ENCODE measurements around the gene ETS1. TPM values are rescaled to one million over a fixed set of nuclear protein-coding genes. Genes with fewer than 3 reads are reported as not detected.

The ETS1 gene
- total RNA-seq, 1 donor from 2014 or later: 37.1 TPM

GRCh38 chr11:128549256-128549944 is 38.0 kb downstream of the ETS1 start:
- no peaks in the 10 kb centered on the region for H3K9me3 ChIP-seq (ENCODE audit: control insufficient read depth in 3 of 3, low read length in 3 of 3)
- peak overlapping the region; percentile 66 to 67 (median 67) for H3K4me3 ChIP-seq (ENCODE audit: low read length in 3 of 3)
- no peaks in the 10 kb centered on the region for H3K36me3 ChIP-seq (ENCODE audit: control insufficient read depth in 3 of 3, insufficient read depth in 3 of 3, low read length in 3 of 3)
- peak overlapping the region in 2 of 3 donors; percentile 18 to 45 for H3K9ac ChIP-seq (ENCODE audit: low read depth in 1 of 3, low read length in 3 of 3)
- no peaks in the 10 kb centered on the region for H3K27me3 ChIP-seq (ENCODE audit: control insufficient read depth in 3 of 3, insufficient read depth in 3 of 3, low read length in 3 of 3)
- H3K4me1 ChIP-seq (ENCODE audit: control insufficient read depth in 3 of 3, insufficient read depth in 3 of 3, low read length in 3 of 3): peaks cover 14 to 25% (median 22%) of the 10 kb centered on the region in 3 donors
- peak overlapping the region; percentile 69 for H3K27ac ChIP-seq (ENCODE audit: low read depth, low read length)

- H3K36me3 ChIP-seq (ENCODE audit: control insufficient read depth in 3 of 3, insufficient read depth in 3 of 3, low read length in 3 of 3): no peaks in the 10 kb centered on the region
- H3K9me3 ChIP-seq (ENCODE audit: control insufficient read depth in 3 of 3, low read length in 3 of 3): no peaks in the 10 kb centered on the region
- no peaks in the 10 kb centered on the region for H3K27me3 ChIP-seq (ENCODE audit: control insufficient read depth in 3 of 3, insufficient read depth in 3 of 3, low read length in 3 of 3)
- H3K4me3 ChIP-seq (ENCODE audit: low read length in 3 of 3): peak overlapping the region; percentile 66 to 67 (median 67)
- H3K27ac ChIP-seq (ENCODE audit: low read depth, low read length): peak overlapping the region; percentile 69
- peak overlapping the region; percentile 62 to 76 (median 72) for H3K9ac ChIP-seq (ENCODE audit: low read depth in 1 of 3, low read length in 3 of 3)
- H3K4me1 ChIP-seq (ENCODE audit: control insufficient read depth in 3 of 3, insufficient read depth in 3 of 3, low read length in 3 of 3): peaks cover 14 to 24% (median 23%) of the 10 kb centered on the region in 3 donors
Measured at GRCh38 chr11:128548649-128549255, 38.6 kb downstream of the ETS1 start.

- Histone ChIP-seq H3K36me3 (ENCODE audit: control insufficient read depth in 3 of 3, insufficient read depth in 3 of 3, low read length in 3 of 3) (no peaks in the 10 kb centered on the region), H3K4me1 (ENCODE audit: control insufficient read depth in 3 of 3, insufficient read depth in 3 of 3, low read length in 3 of 3) (peaks cover 14 to 23% (median 22%) of the 10 kb centered on the region in 3 donors), H3K27me3 (ENCODE audit: control insufficient read depth in 3 of 3, insufficient read depth in 3 of 3, low read length in 3 of 3) (no peaks in the 10 kb centered on the region), H3K4me3 (ENCODE audit: low read length in 3 of 3) (peak overlapping the region; percentile 66 to 67 (median 67)), H3K9me3 (ENCODE audit: control insufficient read depth in 3 of 3, low read length in 3 of 3) (no peaks in the 10 kb centered on the region), H3K27ac (ENCODE audit: low read depth, low read length) (peak overlapping the region; percentile 69), H3K9ac (ENCODE audit: low read depth in 1 of 3, low read length in 3 of 3) (peak overlapping the region; percentile 62 to 76 (median 72))
Measured at GRCh38 chr11:128547946-128548648, 39.3 kb downstream of the ETS1 start.

- Histone ChIP-seq H3K4me1 (ENCODE audit: control insufficient read depth in 3 of 3, insufficient read depth in 3 of 3, low read length in 3 of 3) (peaks cover 14 to 23% (median 17%) of the 10 kb centered on the region in 3 donors), H3K9ac (ENCODE audit: low read depth in 1 of 3, low read length in 3 of 3) (no peak overlapping the region), H3K36me3 (ENCODE audit: control insufficient read depth in 3 of 3, insufficient read depth in 3 of 3, low read length in 3 of 3) (no peaks in the 10 kb centered on the region), H3K27ac (ENCODE audit: low read depth, low read length) (no peak overlapping the region), H3K9me3 (ENCODE audit: control insufficient read depth in 3 of 3, low read length in 3 of 3) (no peaks in the 10 kb centered on the region), H3K27me3 (ENCODE audit: control insufficient read depth in 3 of 3, insufficient read depth in 3 of 3, low read length in 3 of 3) (no peaks in the 10 kb centered on the region), H3K4me3 (ENCODE audit: low read length in 3 of 3) (no peak overlapping the region)
Measured at GRCh38 chr11:128546916-128547315, 40.4 kb downstream of the ETS1 start.

GRCh38 chr11:128544471-128545051 is 42.8 kb downstream of the ETS1 start:
- H3K27me3 ChIP-seq (ENCODE audit: control insufficient read depth in 3 of 3, insufficient read depth in 3 of 3, low read length in 3 of 3): no peaks in the 10 kb centered on the region
- H3K27ac ChIP-seq (ENCODE audit: low read depth, low read length): peak overlapping the region; percentile 5
- H3K4me3 ChIP-seq (ENCODE audit: low read length in 3 of 3): no peak overlapping the region
- H3K4me1 ChIP-seq (ENCODE audit: control insufficient read depth in 3 of 3, insufficient read depth in 3 of 3, low read length in 3 of 3): peaks cover 5 to 18% (median 14%) of the 10 kb centered on the region in 3 donors
- H3K36me3 ChIP-seq (ENCODE audit: control insufficient read depth in 3 of 3, insufficient read depth in 3 of 3, low read length in 3 of 3): no peaks in the 10 kb centered on the region
- no peaks in the 10 kb centered on the region for H3K9me3 ChIP-seq (ENCODE audit: control insufficient read depth in 3 of 3, low read length in 3 of 3)
- H3K9ac ChIP-seq (ENCODE audit: low read depth in 1 of 3, low read length in 3 of 3): peak overlapping the region in 1 of 3 donors; percentile 27

- Histone ChIP-seq H3K9ac (ENCODE audit: low read depth in 1 of 3, low read length in 3 of 3) (no peak overlapping the region), H3K36me3 (ENCODE audit: control insufficient read depth in 3 of 3, insufficient read depth in 3 of 3, low read length in 3 of 3) (no peaks in the 10 kb centered on the region)
Measured at GRCh38 chr11:128540469-128540868, 46.9 kb downstream of the ETS1 start.

GRCh38 chr11:128536506-128536905 is 50.9 kb downstream of the ETS1 start:
- Histone ChIP-seq H3K27ac (ENCODE audit: low read depth, low read length) (no peak overlapping the region), H3K4me3 (ENCODE audit: low read length in 3 of 3) (no peak overlapping the region), H3K4me1 (ENCODE audit: control insufficient read depth in 3 of 3, insufficient read depth in 3 of 3, low read length in 3 of 3) (no peaks in the 10 kb centered on the region), H3K27me3 (ENCODE audit: control insufficient read depth in 3 of 3, insufficient read depth in 3 of 3, low read length in 3 of 3) (no peaks in the 10 kb centered on the region), H3K9ac (ENCODE audit: low read depth in 1 of 3, low read length in 3 of 3) (no peak overlapping the region), H3K9me3 (ENCODE audit: control insufficient read depth in 3 of 3, low read length in 3 of 3) (no peaks in the 10 kb centered on the region), H3K36me3 (ENCODE audit: control insufficient read depth in 3 of 3, insufficient read depth in 3 of 3, low read length in 3 of 3) (no peaks in the 10 kb centered on the region)

More at GRCh38 chr11:128540469-128540868, 46.9 kb downstream of the ETS1 start:
- no peak overlapping the region for H3K4me3 ChIP-seq (ENCODE audit: low read length in 3 of 3)
- peaks cover 0 to 5% (median 4%) of the 10 kb centered on the region in 3 donors for H3K4me1 ChIP-seq (ENCODE audit: control insufficient read depth in 3 of 3, insufficient read depth in 3 of 3, low read length in 3 of 3)
- H3K27me3 ChIP-seq (ENCODE audit: control insufficient read depth in 3 of 3, insufficient read depth in 3 of 3, low read length in 3 of 3): no peaks in the 10 kb centered on the region
- H3K9me3 ChIP-seq (ENCODE audit: control insufficient read depth in 3 of 3, low read length in 3 of 3): no peaks in the 10 kb centered on the region
- no peak overlapping the region for H3K27ac ChIP-seq (ENCODE audit: low read depth, low read length)

- no peaks in the 10 kb centered on the region for H3K9me3 ChIP-seq (ENCODE audit: control insufficient read depth in 3 of 3, low read length in 3 of 3)
- H3K27ac ChIP-seq (ENCODE audit: low read depth, low read length): no peak overlapping the region
- H3K9ac ChIP-seq (ENCODE audit: low read depth in 1 of 3, low read length in 3 of 3): no peak overlapping the region
- H3K4me1 ChIP-seq (ENCODE audit: control insufficient read depth in 3 of 3, insufficient read depth in 3 of 3, low read length in 3 of 3): no peaks in the 10 kb centered on the region
- H3K4me3 ChIP-seq (ENCODE audit: low read length in 3 of 3): no peak overlapping the region
- no peaks in the 10 kb centered on the region for H3K27me3 ChIP-seq (ENCODE audit: control insufficient read depth in 3 of 3, insufficient read depth in 3 of 3, low read length in 3 of 3)
- H3K36me3 ChIP-seq (ENCODE audit: control insufficient read depth in 3 of 3, insufficient read depth in 3 of 3, low read length in 3 of 3): no peaks in the 10 kb centered on the region
Measured at GRCh38 chr11:128535468-128536457, 51.6 kb downstream of the ETS1 start.

- Histone ChIP-seq H3K27me3 (ENCODE audit: control insufficient read depth in 3 of 3, insufficient read depth in 3 of 3, low read length in 3 of 3) (no peaks in the 10 kb centered on the region), H3K9ac (ENCODE audit: low read depth in 1 of 3, low read length in 3 of 3) (no peak overlapping the region), H3K4me1 (ENCODE audit: control insufficient read depth in 3 of 3, insufficient read depth in 3 of 3, low read length in 3 of 3) (peaks cover 0 to 3% (median 0%) of the 10 kb centered on the region in 3 donors), H3K9me3 (ENCODE audit: control insufficient read depth in 3 of 3, low read length in 3 of 3) (no peaks in the 10 kb centered on the region), H3K4me3 (ENCODE audit: low read length in 3 of 3) (no peak overlapping the region), H3K27ac (ENCODE audit: low read depth, low read length) (no peak overlapping the region), H3K36me3 (ENCODE audit: control insufficient read depth in 3 of 3, insufficient read depth in 3 of 3, low read length in 3 of 3) (no peaks in the 10 kb centered on the region)
Measured at GRCh38 chr11:128533472-128533871, 53.9 kb downstream of the ETS1 start.
